NCI-H1694 (cell line): ENCODE results near the gene OSMR.

Source experiments
- DNase-seq: peaks from one replicate; lab custom pipeline; 2025; lab: John Stamatoyannopoulos, UW

Gene OSMR

DNA sequence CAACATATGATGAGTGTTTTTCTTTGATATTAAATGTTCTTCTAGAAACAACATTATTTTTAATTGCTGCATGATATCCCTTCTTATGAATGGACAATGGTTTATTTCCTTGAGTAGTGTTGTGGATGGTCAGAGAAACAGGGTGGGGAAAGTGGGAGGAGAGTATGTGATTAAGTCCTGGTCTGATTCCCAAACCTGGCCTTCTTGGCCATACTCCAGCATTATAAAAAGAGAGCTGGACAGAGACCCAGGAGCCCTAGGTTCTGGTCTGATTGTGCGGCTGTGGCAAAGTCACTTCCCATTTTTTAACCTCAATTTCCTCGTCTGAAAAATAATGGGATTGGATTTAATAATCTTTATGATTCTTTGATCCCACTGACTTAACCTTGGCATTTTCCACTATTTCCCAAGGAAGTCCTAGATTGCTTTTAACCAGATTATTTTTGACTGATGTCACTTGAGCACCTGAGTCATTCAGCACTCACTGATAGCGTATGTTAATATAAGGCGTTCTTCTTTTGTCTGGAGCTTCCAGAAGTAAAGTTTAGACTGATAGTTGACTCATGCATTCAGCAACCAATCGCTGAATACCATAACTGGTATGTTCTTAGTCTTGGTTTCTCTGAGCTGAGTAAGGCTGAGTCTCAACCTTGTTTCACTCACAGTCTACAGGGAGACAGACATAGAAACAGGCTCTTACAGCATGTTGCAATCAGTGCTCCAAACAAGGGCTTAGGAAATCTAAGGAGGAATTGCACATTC, 26.2 kb downstream of the OSMR start:
- no peak for DNase-seq

DNA sequence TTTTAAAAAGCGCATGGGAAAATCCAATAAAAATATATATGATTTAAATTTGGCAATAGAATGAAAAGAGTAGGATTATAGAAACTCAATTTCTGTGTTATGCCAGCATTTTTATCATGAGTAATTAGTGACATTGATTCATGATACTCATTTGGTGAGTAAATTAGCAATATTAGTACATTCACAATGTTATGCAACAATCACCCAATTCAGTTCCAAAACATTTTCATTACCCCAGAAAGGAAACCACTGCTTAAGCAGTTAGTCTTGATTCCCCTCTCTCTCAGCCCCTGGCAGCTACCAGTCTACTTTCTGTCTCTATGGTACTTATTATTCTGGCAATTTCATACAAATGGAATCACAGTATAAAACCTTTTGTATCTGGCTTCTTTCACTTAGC, 27.0 kb downstream of the OSMR start:
- no peak for DNase-seq

DNA sequence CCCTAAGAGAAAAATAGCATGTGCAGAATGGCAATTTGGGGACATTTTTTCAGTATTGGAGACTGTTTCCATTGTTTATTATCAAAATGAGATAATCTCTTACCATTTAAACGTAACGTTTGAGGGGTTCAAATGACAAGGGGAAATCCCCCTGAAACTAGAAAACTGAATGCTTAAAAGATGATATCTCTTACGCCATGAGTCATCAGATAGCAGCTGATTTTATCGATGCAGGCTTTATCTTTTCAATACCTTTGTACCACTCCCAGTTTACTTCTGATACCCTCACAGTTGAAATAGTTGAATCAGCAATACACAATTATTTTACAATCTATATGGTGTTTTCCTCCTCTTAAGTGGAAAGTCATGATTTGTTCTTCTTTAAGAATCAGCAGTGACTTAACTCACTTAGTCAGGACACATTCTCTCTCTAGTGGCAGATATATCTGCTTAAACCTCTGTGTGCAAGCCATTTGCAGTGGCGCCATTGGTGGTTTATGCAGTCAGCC, 29.2 kb downstream of the OSMR start:
- DNase-seq, result no peak

DNA sequence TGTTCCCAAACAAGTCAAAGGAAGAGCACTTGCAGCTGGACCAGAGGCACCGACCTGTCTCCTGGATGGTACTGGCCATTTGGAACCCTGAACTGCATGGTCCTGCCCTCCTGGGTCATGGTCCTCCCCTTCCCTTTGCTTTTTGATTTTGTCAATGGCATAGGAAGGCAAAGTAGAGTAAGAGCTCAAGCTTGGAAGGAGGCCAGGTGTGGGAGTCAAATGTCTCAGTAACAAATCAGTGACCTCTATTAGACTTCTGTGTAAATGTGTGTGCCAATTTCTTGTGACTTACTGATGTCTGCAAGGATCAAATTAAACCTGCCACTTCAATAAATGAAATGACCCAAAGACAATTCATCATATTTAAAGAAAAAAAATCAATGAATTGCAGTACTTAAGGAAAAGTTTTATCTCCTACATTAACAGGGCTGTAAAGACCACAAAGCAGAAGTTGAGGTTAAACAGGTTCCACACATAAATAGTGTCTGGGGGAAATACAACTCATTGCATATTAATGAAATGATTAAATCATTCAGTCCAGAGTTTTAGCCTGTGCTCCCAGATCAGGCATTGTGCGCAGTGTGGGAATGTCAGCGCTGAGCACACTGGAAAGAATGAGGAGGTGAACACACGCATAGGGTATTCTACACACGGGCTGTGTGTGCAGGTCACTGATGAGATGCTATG, 32.7 kb downstream of the OSMR start:
- DNase-seq, result no peak

DNA sequence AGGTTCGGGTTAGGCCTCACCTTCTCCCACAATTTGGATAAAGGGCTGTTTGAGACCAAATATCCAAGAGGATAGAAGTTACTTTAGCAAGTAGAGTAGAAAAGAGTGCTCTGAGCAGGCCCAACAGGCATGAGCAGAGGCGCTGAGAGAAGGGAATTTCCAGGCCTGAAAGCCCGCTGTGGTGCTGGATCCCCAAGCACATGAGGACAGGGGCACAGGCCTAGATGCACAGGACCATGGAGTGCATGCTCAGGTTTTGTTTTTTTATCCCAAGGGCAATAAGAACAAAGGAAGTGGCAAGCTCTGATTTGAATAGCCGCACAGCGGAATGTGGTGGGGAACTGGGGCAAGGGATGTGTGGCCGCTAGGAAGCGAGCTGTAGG, 33.3 kb downstream of the OSMR start:
- DNase-seq, result no peak

DNA sequence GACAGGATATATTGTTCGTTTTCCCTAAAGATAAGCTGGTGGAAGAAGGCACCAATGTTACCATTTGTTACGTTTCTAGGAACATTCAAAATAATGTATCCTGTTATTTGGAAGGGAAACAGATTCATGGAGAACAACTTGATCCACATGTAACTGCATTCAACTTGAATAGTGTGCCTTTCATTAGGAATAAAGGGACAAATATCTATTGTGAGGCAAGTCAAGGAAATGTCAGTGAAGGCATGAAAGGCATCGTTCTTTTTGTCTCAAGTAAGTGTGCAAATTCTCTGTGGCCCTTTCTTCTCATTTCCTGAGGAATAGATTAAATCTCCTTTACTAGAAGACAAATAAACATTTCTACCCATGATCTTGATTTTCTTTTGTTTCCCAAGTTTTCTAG, 38.0 kb downstream of the OSMR start:
- no peak for DNase-seq

DNA sequence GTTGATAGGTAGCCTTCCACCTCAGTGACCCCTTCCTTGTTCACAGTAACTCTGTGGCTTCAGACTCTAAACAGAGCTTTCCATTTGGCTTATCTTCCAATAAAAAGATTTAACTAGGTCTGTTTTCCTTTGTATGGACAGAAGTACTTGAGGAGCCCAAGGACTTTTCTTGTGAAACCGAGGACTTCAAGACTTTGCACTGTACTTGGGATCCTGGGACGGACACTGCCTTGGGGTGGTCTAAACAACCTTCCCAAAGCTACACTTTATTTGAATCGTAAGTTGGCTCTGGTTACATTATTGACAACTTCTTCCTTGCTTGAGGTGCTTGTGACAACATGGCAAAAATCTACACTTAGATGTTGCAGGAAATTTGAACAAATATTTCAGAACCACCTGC, 39.4 kb downstream of the OSMR start:
- DNase-seq, result no peak

DNA sequence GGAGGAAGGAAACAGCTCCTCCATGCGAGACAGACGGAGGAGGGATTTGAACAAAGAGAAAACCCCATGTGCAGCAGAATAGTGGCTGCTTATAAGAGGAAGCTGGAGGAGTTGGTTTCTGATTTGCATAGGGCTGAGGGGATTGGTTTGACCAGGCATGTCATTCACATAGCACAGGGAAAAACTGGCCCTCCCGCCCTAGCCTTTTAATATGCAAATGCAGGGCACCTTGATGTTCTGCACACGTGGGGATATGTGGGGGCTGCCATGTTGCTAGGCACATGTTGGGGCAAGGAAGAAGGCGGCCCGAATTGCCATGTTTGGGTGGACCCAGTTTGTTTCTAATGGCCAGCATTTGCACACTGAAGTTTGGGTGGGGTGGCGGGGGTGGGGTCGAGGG, 42.2 kb downstream of the OSMR start:
- DNase-seq, result no peak

DNA sequence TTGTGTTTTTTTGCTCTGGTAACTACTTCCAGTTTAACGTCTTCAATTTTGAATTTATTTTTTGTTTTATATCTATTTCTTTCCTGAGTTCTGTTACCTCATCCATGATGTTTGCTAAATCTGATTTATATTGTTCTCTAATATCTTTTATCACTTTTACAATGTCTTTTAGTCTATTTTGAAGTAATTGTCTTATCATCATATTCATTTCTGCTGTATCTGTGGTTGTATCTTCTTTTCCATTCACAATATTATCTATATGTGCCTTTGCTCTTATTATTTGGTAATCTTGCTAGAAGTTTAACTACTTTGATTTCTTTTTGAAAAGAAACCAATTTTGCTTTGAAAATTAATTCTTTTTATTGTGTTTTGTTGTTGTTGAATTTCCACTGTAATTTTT, 43.6 kb downstream of the OSMR start:
- no peak for DNase-seq

DNA sequence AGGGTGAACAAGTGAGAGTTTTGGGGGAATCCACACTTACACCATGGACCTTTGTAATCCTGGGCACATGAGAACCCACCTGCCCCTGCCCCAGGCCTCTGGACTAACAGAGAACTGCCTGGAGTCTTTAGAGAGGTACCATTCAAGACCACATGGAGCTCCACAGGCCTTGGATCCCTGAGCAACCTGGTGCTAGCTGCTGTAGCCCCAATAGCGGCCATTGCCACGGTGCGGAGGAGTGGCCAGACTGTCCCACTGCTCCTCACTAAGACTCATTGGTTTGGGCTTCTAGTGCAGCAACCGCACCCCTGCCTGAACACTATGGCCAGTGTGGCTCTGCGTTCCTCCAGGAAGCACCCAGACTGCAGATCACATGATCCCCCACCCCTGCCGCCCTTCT, 45.8 kb downstream of the OSMR start:
- DNase-seq, result no peak

DNA sequence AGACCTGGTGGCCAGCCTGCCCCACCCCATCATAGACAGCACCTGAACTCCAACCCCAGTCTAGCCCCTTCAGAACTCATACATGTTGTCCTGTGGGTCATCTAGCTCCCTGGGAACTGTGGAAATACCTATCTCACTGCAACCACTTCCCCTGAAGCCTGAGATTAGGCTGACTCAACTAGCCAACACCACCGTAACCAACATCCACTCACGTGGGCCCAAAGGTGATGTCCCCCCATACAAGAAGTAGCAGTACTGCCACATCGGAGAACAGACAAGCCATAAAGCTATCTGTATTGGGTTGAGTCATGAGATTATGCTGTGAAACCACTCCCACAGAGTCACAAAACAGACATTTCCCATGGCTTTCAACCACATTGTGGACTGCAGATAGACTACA, 46.6 kb downstream of the OSMR start:
- DNase-seq, result no peak

DNA sequence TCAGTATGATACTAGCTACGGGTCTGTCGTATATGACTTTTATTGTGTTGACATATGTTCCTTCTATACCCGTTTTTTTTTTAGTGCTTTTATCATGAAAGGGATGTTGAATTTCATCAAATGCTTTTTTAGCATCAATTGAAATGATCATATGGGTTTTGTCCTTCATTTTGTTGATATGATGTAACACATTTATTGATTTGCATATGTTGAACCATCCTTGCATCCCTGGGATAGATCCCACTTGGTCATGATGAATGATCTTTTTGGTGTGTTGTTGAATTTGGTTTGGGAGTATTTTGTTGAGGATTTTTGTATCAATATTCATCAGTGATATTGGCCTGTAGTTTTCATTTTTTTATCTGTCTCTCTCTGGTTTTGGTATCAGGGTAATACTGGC, 50.9 kb downstream of the OSMR start:
- no peak for DNase-seq

DNA sequence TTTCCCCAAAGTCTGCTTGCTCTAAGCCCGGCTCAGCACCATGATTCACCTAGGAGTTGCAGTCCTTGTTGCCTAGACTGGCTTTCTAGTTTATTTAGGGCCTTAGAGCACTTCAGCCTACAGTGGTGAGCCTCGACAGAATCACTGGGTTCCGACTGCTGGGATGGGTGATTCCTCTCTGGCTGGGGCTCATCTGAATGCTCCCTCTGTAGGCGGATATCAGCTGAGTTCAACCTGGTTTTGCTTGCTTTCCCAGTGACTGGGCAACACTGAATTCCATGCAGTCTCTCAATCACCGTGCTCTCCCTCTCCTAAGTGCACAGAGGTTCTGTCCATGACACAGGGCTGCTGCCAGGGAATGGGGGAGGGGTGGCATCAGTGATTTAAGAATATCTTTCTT, 54.1 kb downstream of the OSMR start:
- no peak for DNase-seq

DNA sequence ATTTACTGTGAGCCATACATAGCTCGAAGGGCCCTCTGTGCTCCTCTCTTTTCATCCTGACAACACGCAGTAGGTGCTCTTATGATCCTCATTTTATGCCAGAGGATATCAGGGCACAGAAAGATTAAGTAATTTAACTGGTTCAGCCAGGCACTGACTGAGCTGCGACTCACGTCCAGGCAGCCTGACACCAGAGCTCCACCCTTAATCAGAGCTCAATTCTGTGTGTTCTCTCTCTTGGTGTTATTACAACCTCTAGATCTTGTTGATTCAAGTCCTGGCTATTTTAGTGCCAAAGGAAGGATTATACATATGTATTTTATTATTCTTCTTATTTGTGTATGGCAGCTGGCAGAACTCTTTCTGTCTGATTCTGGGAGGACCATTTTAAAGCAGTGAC, 59.7 kb downstream of the OSMR start:
- DNase-seq, result no peak

DNA sequence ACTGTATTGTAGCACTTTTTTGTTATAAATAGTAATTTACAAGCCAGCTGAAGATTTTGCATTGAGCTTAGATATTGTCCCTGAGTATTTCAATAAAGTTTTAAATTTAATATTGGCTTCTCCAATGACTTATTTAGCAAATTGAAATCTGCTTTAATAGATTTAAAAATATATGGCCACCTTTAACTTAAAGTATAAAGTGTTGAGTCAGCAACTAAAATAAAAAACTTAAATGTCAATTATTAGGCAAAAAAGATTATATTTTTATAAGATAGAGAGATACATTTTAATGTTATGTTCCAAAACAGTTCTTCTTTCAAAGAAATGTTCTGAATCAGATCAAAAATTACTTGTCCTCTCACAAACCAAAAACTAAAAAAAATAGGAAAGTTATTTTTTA, 60.7 kb downstream of the OSMR start:
- no peak for DNase-seq

DNA sequence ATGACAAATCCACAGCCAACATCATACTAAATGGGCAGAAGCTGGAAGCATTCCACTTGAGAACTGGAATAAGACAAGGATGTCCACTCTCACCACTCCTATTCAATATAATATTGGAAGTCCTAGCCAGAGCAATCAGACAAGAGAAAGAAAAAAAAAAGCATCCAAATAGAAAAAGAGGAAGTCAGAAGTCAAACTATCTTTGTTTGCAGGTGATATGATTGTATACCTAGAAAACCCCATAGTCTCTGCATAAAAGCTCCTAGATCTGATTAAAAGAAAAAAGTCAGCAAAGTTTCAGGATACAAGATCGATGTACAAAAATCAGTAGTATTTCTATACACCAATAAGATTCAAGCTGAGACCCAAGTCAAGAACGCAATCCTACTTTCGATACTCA, 66.1 kb downstream of the OSMR start:
- no peak for DNase-seq

DNA sequence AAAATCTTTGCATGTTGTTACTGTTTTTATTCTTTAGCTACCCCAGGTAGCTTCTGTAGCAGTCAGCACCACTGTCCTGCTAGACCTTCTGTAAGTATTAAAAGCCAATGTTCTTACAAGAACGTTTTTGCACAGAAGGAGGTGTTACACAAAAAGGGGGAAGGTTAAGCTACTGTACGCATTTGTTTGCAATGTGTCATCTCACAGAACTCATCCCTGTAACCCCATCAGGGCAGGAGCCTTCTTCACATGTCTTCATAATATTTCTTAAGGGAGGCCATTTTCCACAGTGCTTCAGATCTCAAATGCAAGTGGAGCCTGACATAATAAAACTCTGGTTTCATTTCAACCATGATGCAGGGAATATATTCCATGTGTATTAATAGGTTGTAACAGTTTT, 67.9 kb downstream of the OSMR start:
- no peak for DNase-seq

DNA sequence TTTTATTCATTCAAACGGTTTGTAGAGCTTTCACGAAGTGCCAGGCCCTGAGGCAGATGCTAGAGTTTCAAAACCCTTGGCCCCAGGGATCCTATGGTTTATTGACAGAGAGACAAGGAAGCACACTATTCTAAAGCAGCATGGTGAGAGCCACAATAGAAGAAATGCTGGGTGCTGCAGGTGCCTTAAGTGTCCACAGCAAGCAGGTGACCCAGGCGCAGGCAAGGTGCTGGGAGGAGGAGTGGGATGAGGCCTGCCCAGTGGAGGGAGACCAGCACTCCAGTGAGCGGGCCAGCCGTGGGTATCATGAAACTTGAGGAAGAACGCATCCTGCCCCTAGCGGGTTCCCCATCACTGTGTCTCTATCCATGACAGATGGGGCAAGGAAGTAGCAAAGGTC, 71.0 kb downstream of the OSMR start:
- no peak for DNase-seq

DNA sequence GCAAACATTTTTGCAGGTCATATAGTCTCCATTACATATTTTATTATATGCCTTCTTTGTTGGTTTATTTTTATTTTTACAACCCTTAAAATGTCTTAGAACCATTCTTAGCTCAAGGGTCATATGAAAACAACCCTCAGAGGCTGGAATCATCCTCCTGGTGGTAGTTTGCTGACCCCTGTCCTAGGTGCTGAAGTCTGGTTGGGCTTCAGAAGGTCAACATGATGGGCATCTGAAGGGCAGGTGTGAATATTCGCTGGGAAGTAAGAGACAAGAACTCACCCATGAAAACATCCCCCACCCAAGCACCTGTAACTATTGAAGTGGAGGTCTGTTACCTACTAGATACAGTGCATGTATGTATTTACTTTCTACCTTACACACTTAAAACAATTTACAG, 75.4 kb downstream of the OSMR start:
- no peak for DNase-seq

DNA sequence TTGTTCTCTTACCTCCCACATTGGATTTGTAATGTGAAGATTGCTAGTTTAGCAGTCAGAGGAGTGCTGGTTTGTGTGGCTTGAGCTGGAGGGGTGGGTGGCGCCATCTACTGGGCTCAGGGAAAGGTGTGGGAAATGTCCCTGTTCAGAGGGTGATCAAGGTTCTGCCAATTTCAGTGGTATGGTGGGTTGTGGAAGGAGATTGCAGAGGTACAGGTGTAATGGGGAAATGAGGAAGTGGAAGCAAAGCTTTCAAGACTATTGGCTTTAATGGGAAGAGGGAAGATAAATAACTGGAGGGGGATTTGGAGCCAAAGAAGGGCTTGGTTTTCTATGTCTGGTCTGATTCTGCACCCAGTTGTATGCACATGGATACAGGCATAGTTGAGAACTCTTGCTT, 76.4 kb downstream of the OSMR start:
- DNase-seq, result peak; percentile 4

DNA sequence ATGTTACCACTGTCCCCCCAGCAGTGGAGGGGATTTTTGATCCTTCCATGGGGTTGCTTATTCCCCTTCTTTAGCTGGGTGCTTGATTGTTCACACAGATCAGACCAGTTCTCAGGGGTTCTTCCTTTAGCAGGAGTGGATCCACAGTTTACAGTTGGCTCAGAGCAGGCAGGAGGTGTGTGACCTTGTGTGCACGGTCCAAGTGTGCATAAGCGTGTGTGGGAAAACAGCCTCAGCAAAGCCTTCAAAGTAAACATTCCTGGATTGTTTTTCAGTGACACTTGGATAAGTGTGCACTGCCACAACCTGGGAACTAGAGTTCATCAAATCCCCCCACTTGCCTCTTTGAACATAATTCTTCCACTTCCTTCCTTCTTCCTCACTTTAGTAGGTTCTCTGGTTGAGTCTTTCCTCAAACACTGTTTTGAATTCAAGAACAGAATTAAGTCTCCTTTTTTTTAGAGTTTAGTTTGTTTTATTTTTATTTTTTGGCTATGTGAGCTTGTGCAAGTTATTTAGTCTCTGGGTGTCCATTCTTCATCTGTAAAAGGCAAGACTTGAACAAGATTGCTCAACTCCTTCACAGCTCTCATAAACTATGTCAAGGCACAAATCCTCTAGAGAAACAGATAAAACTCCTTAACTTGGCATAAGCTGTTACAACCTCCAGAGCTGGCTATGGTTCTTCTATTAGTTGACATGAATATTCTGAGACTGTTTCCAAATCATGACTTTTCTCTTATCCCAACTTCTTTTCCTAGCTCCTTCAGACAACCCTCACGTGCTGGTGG, 78.0 kb downstream of the OSMR start:
- no peak for DNase-seq

DNA sequence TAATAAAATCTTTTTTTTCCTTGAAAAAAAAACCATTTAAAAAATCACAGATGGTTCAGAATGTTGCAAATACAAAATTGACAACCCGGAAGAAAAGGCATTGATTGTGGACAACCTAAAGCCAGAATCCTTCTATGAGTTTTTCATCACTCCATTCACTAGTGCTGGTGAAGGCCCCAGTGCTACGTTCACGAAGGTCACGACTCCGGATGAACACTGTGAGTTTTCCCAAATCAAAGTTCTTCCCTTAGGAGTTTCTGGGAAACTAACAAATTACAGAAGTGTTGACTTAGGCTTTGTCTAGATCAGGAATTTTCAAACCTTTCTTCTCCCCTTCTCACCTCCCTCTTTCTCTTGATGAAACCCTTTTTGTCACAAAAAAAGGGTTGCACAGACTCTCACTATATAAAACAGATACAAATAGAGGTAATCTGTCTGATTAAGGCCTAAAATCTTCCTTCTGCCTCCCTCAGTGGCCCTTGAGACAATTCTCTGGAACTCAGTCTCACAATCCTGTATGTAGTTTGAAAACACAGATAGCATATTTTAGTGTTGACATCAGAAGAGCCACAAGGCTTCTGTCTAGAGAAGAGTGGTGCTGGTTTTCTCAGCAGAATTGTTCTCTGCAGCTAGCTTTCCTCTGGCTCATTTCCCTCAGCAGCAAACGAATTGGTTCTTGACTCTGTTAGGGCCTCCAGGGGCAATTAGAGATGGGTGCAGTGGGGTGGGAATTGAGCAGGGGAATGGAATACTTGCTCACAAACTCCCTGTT, 79.5 kb downstream of the OSMR start:
- DNase-seq, result no peak
